ENCODE measurements around the gene ARHGAP42. TPM values are rescaled to one million over a fixed set of nuclear protein-coding genes. Genes with fewer than 3 reads are reported as not detected.

The ARHGAP42 gene
- total RNA-seq, 1 experiment from 2014 or later, result 39.1 TPM

GRCh38 chr11:100867606-100868005, 180.5 kb downstream of the ARHGAP42 start:
- Histone ChIP-seq H4K8ac (replicated peaks; ENCODE audit: insufficient read length, low read depth, low read length) (no peak overlapping the region), H2BK5ac (ENCODE audit: insufficient read length, low read length) (no peak overlapping the region), H2BK120ac (ENCODE audit: low read depth, low read length, poor library complexity, severe bottlenecking) (no peak overlapping the region), H3K23me2 (ENCODE audit: insufficient read length, low read depth, low read length, poor library complexity, severe bottlenecking) (no peaks in the 10 kb centered on the region), H3K27me3 (ENCODE audit: insufficient read depth, low read length) (no peaks in the 10 kb centered on the region), H3K27ac (ENCODE audit: insufficient read length, low read depth, low read length) (no peak overlapping the region), H3K23ac (ENCODE audit: insufficient read length, low read depth, low read length) (no peak overlapping the region), H2BK20ac (ENCODE audit: low read depth, low read length, poor library complexity, severe bottlenecking) (no peak overlapping the region), H3T11ph (ENCODE audit: low read length) (no peak overlapping the region), H3K9me3 (ENCODE audit: control insufficient read depth, low read depth, low read length) (no peaks in the 10 kb centered on the region), H2AFZ (ENCODE audit: low read length) (no peak overlapping the region), H3K56ac (ENCODE audit: insufficient read length, low read depth, low read length) (no peak overlapping the region), H2AK5ac (ENCODE audit: insufficient read length, low read length) (no peak overlapping the region), H4K91ac (ENCODE audit: insufficient read length, low read depth, low read length) (no peak overlapping the region), H2BK12ac (ENCODE audit: insufficient read length, low read depth, low read length) (no peak overlapping the region), H2BK15ac (ENCODE audit: low read depth, low read length) (no peak overlapping the region), H3K4me2 (ENCODE audit: insufficient read depth, insufficient read length, low read length) (no peak overlapping the region), H3K79me2 (ENCODE audit: insufficient read depth, low read length) (no peaks in the 10 kb centered on the region), H3K79me1 (ENCODE audit: insufficient read depth, low read depth, low read length, poor library complexity, severe bottlenecking) (no peaks in the 10 kb centered on the region), H4K5ac (ENCODE audit: insufficient read length, low read depth, low read length) (no peak overlapping the region), H3K14ac (ENCODE audit: insufficient read depth, low read length) (no peak overlapping the region), H3K18ac (ENCODE audit: insufficient read length, low read depth, low read length) (no peak overlapping the region), H3K4me1 (ENCODE audit: insufficient read depth, low read length) (peaks cover 4% of the 10 kb centered on the region; the same call in 1 of the 2 replicates), H4K20me1 (ENCODE audit: control insufficient read depth, insufficient read depth, insufficient read length) (no peaks in the 10 kb centered on the region), H3K4ac (ENCODE audit: low read depth, low read length) (no peak overlapping the region), H3K9ac (ENCODE audit: extremely low read depth, insufficient read length, low read length) (no peak overlapping the region)
- Mint-ChIP-seq H3K4me3 (no peak overlapping the region), H3K9me3 (no peaks in the 10 kb centered on the region), H3K4me1 (peaks cover 13 to 20% of the 10 kb centered on the region in 2 experiments), H3K27me3 (ENCODE audit: low read depth) (no peaks in the 10 kb centered on the region), H3K36me3 (ENCODE audit: insufficient read depth in 1 of 3, low read depth in 3 of 3) (no peaks in the 10 kb centered on the region; a peak in 1 of 7 replicates), H3K27ac (peak overlapping the region in 1 of 3 experiments; percentile 5; a peak in 1 of 7 replicates)
- no CpG with 5 or more reads among the region's 2 CpGs for WGBS (ENCODE audit: extremely low coverage, insufficient read length, low lambda C conversion rate)
- no peak for DNase-seq
- TF ChIP-seq, protein P1, sequence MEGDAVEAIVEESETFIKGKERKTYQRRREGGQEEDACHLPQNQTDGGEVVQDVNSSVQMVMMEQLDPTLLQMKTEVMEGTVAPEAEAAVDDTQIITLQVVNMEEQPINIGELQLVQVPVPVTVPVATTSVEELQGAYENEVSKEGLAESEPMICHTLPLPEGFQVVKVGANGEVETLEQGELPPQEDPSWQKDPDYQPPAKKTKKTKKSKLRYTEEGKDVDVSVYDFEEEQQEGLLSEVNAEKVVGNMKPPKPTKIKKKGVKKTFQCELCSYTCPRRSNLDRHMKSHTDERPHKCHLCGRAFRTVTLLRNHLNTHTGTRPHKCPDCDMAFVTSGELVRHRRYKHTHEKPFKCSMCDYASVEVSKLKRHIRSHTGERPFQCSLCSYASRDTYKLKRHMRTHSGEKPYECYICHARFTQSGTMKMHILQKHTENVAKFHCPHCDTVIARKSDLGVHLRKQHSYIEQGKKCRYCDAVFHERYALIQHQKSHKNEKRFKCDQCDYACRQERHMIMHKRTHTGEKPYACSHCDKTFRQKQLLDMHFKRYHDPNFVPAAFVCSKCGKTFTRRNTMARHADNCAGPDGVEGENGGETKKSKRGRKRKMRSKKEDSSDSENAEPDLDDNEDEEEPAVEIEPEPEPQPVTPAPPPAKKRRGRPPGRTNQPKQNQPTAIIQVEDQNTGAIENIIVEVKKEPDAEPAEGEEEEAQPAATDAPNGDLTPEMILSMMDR (conservative IDR thresholded peaks at IDR 0.05), result no peak

Data from H9 (cell line).